Neural progenitor cell (in vitro differentiated cells): ENCODE results near the gene EXOC6B.

Experiments used
- EZH2phosphoT487 ChIP-seq: fragments of 200-600 bp; sonication (generic); IDR thresholded peaks from 2 replicates; pipeline ENCODE4 v1.6.1; 2017; ENCODE audit warnings: antibody characterized with exemption
- TF ChIP-seq, protein P1 (sequence below): fragments of 200-600 bp; sonication (generic); IDR thresholded peaks from 2 replicates; pipeline ENCODE4 v1.5.1; 2017; ENCODE audit warnings: antibody characterized with exemption, mild to moderate bottlenecking

DNA sequence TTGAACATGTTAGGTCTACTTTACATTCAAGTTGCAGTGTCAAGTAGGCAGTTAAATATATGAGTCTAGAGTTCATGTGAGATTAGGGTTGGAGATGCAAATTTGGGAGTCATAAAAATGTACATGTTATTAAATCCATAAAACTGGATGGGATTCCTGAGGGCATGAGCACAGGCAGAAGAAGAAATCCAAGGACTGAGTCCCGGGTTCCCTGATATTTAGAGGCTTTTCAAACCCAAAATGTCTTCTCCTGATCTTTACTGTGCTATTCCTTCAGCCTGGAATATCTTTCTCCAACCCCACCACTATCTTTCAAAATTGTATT lies 23.3 kb upstream of the EXOC6B start:
- TF ChIP-seq, protein P1, sequence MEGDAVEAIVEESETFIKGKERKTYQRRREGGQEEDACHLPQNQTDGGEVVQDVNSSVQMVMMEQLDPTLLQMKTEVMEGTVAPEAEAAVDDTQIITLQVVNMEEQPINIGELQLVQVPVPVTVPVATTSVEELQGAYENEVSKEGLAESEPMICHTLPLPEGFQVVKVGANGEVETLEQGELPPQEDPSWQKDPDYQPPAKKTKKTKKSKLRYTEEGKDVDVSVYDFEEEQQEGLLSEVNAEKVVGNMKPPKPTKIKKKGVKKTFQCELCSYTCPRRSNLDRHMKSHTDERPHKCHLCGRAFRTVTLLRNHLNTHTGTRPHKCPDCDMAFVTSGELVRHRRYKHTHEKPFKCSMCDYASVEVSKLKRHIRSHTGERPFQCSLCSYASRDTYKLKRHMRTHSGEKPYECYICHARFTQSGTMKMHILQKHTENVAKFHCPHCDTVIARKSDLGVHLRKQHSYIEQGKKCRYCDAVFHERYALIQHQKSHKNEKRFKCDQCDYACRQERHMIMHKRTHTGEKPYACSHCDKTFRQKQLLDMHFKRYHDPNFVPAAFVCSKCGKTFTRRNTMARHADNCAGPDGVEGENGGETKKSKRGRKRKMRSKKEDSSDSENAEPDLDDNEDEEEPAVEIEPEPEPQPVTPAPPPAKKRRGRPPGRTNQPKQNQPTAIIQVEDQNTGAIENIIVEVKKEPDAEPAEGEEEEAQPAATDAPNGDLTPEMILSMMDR, result no peak
- TF ChIP-seq EZH2phosphoT487, result no peak
